HFF-Myc (cell line): ENCODE results near the gene SLC4A9.

Source experiments
- DNase-seq: peaks from one replicate; pipeline ENCODE4 v3.0.0-alpha.2; 2011; ENCODE audit warnings: low read depth; ENCODE audit errors: extremely low read depth
- H3K4me3 ChIP-seq: replicated peaks from 2 replicates; pipeline ENCODE4 v1.5.1; 2011; ENCODE audit warnings: low read depth, mild to moderate bottlenecking, control low read depth, low read length
- CTCF ChIP-seq: IDR thresholded peaks from 2 replicates; pipeline ENCODE4 v1.5.1; 2012; ENCODE audit warnings: mild to moderate bottlenecking, low read depth, low read length, control low read depth; ENCODE audit errors: missing control alignments

SLC4A9 gene

GRCh38 chr5:140337880-140338279, 22.1 kb upstream of the SLC4A9 start:
- no peak overlapping the region for H3K4me3 ChIP-seq
- no peak for TF ChIP-seq CTCF
- DNase-seq = no peak

- TF ChIP-seq CTCF = no peak
- H3K4me3 ChIP-seq = no peak overlapping the region
- DNase-seq = no peak
These were observed 21.7 kb upstream of the SLC4A9 start for GRCh38 chr5:140338336-140338735.

- no peak for DNase-seq
- no peak for TF ChIP-seq CTCF
- H3K4me3 ChIP-seq = no peak overlapping the region
These were observed 21.1 kb upstream of the SLC4A9 start for GRCh38 chr5:140338908-140339307.

- DNase-seq = no peak
- H3K4me3 ChIP-seq = no peak overlapping the region
- no peak for TF ChIP-seq CTCF
These were observed 20.4 kb upstream of the SLC4A9 start for GRCh38 chr5:140339636-140340035.

GRCh38 chr5:140340605-140341121, 19.3 kb upstream of the SLC4A9 start:
- no peak overlapping the region for H3K4me3 ChIP-seq
- DNase-seq = no peak
- no peak for TF ChIP-seq CTCF

- no peak for DNase-seq
- TF ChIP-seq CTCF = no peak
- H3K4me3 ChIP-seq = no peak overlapping the region
These were observed 18.4 kb upstream of the SLC4A9 start for GRCh38 chr5:140341591-140341990.

- no peak overlapping the region for H3K4me3 ChIP-seq
- TF ChIP-seq CTCF = no peak
- DNase-seq = no peak
These were observed 17.7 kb upstream of the SLC4A9 start for GRCh38 chr5:140342287-140342686.
